Colonic mucosa (tissue), 4 donors: ENCODE data around the gene ASIC4. TPM values are rescaled to one million over a fixed set of nuclear protein-coding genes. Genes with fewer than 3 reads are reported as not detected.

ENCODE experiments used
- DNase-seq: peaks from one replicate; pipeline ENCODE4 v3.0.0-alpha.2; 2020
- H3K27ac ChIP-seq: fragments of 200-600 bp; one replicate; pipeline ENCODE4 v1.8.0; 2021
- H3K27me3 ChIP-seq: fragments of 200-600 bp; one replicate; pipeline ENCODE4 v1.8.0; 2021
- H3K36me3 ChIP-seq: fragments of 200-600 bp; one replicate; pipeline ENCODE4 v1.8.0; 2021
- H3K4me1 ChIP-seq: fragments of 200-600 bp; one replicate; pipeline ENCODE4 v1.8.0; 2021; ENCODE audit warnings: mild to moderate bottlenecking
- H3K4me3 ChIP-seq: fragments of 200-600 bp; one replicate; pipeline ENCODE4 v1.8.0; 2021
- H3K9ac ChIP-seq, 2 donors: one replicate each; pipeline ENCODE4 v1.7.0; 2013; ENCODE audit warnings: control low read depth in 2 of 2, low read depth in 2 of 2, low read length in 2 of 2
- H3K9me3 ChIP-seq: fragments of 200-600 bp; one replicate; pipeline ENCODE4 v1.8.0; 2021
- intact Hi-C: fragments of 100-400 bp; cut with DNase I; formaldehyde crosslinking; loops from one replicate; pipeline ENCODE4 v1.14.1; 2022
- total RNA-seq, 2 donors: library from RNA; stranded (reverse); fragmentation: NEBNext Ultra II Directional in 1 of 2; extraction: Animal tissue kit (Norgen Biotek cat#: 25700) in 1 of 2; gene quantifications; one replicate each; pipeline ENCODE4 v1.2.1, GENCODE V29; 2021
- TF ChIP-seq, protein P1 (sequence below): fragments of 200-600 bp; IDR thresholded peaks from one replicate; pipeline ENCODE4 v1.8.0; 2022; ENCODE audit warnings: antibody characterized with exemption, mild to moderate bottlenecking
- donor health status: healthy.
- donor health status: DM: no; HTN: no; CAD: no.
- donor health status: DM: no; HTN: no; CAD: no.

Gene ASIC4
- total RNA-seq, 2 donors from 2014 or later: 0.12 TPM; not detected in 1

DNA sequence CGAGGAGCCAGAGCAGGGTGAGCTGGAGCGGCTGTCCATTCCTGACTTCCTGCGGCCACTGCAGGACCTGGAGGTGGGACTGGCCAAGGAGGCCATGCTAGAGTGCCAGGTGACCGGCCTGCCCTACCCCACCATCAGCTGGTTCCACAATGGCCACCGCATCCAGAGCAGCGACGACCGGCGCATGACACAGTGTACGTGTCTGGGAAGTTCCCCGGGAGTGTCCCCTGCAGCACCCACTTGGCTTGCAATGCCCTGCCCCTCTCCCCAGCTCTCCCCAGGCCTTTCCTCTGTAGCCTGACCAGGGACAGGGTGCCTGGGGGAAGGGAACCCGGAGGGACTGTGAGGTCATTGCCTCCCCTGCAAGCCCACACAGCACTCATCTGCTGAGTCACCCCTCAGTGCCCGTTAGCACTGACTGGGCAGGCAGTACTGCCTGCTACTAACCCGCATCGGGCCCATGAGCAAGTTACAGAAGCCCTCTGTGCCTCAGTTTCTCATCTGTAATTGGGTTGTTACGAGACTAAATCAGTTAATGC lies 45.0 kb upstream of the ASIC4 start:
- intact Hi-C loops: no loop called here
- no peak overlapping the region for H3K4me3 ChIP-seq
- H3K27ac ChIP-seq: no peak overlapping the region
- H3K27me3 ChIP-seq: no peaks in the 10 kb centered on the region
- no peaks in the 10 kb centered on the region for H3K4me1 ChIP-seq
- H3K9ac ChIP-seq: no peak overlapping the region
- no peaks in the 10 kb centered on the region for H3K36me3 ChIP-seq
- no peaks in the 10 kb centered on the region for H3K9me3 ChIP-seq
- no peak for DNase-seq
- TF ChIP-seq, protein P1, sequence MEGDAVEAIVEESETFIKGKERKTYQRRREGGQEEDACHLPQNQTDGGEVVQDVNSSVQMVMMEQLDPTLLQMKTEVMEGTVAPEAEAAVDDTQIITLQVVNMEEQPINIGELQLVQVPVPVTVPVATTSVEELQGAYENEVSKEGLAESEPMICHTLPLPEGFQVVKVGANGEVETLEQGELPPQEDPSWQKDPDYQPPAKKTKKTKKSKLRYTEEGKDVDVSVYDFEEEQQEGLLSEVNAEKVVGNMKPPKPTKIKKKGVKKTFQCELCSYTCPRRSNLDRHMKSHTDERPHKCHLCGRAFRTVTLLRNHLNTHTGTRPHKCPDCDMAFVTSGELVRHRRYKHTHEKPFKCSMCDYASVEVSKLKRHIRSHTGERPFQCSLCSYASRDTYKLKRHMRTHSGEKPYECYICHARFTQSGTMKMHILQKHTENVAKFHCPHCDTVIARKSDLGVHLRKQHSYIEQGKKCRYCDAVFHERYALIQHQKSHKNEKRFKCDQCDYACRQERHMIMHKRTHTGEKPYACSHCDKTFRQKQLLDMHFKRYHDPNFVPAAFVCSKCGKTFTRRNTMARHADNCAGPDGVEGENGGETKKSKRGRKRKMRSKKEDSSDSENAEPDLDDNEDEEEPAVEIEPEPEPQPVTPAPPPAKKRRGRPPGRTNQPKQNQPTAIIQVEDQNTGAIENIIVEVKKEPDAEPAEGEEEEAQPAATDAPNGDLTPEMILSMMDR: no peak

DNA sequence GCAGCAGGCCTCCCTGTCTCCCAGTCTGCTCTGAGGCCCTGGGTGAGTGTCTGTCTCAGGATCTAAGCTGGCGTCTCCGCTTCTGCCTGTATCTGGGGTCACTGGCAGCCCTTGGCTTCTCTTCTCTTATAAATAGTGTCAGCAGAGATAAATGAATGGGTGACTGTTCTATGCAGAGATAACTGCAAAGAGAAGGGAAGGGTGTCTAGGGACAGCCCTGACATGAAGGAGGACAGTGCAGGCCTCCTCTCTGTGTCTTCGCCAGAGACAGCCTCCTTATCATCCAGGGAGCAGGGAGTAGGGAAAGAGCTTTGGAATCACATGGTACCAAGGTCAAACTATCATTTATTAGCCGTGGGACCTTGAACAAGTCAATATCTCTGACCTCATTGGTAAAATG lies 43.9 kb upstream of the ASIC4 start:
- Histone ChIP-seq H3K9ac (no peak overlapping the region), H3K27ac (no peak overlapping the region), H3K9me3 (no peaks in the 10 kb centered on the region), H3K27me3 (no peaks in the 10 kb centered on the region), H3K4me1 (no peaks in the 10 kb centered on the region), H3K4me3 (no peak overlapping the region), H3K36me3 (no peaks in the 10 kb centered on the region)
- intact Hi-C loops: no loop called here
- DNase-seq: no peak
- TF ChIP-seq, protein P1: no peak

DNA sequence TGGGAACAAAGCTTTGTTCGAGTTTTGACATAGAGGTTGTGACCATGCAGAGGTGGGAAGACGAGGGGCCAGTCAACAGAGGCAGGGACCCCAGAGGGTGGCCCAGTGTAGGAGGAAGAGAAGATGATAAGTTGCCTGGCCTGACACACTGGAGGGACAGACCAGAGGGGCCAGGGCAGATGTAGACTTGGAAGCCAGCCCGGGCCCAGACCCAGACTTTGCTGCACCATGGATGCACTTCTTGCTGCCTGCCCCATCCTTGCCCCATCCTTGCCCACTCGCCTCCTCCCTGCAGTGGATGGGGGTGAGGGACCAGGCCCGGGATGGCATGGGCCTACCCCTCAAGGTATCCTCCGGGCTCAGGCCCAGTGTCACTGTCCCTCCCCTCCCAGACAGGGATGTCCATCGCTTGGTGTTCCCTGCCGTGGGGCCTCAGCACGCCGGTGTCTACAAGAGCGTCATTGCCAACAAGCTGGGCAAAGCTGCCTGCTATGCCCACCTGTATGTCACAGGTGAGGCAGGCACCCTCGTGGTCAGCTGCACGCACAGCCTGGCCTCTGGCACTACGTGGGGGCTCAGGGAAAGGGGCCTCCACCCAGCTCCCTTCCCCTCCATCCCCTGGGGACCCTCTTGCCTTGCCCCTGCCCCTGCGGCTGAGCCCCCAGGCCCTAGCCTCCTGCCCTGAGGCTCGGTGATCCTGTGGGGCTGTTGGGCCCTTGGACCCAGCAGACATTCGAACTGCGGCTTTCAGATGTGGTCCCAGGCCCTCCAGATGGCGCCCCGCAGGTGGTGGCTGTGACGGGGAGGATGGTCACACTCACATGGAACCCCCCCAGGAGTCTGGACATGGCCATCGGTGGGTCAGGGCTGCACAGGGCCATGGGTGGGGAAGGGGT lies 42.6 kb upstream of the ASIC4 start:
- no peak overlapping the region for H3K9ac ChIP-seq
- no peaks in the 10 kb centered on the region for H3K27me3 ChIP-seq
- H3K4me3 ChIP-seq: no peak overlapping the region
- H3K27ac ChIP-seq: no peak overlapping the region
- TF ChIP-seq, protein P1: no peak
- intact Hi-C loops: no loop called here
- H3K9me3 ChIP-seq: no peaks in the 10 kb centered on the region
- DNase-seq: no peak
- no peaks in the 10 kb centered on the region for H3K36me3 ChIP-seq
- H3K4me1 ChIP-seq: no peaks in the 10 kb centered on the region

DNA sequence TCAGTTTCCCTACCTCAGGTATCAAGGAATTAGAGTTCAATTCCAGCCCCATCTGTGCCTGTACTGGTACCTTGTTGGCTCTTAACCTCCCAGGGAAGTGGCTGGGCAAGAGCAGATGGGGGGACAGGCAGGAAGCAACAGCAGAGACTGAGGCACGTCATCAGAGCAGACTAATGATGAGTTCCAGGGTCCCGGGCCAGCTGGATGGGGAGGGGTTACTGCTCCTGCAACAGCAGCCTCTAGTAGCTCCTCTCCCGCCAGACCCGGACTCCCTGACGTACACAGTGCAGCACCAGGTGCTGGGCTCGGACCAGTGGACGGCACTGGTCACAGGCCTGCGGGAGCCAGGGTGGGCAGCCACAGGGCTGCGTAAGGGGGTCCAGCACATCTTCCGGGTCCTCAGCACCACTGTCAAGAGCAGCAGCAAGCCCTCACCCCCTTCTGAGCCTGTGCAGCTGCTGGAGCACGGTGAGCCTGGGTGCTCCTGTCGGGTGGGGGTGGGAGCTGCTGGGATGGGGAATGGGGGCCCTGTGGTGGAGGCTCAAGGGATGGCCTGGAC lies 41.6 kb upstream of the ASIC4 start:
- Histone ChIP-seq H3K4me1 (no peaks in the 10 kb centered on the region), H3K36me3 (no peaks in the 10 kb centered on the region), H3K9me3 (no peaks in the 10 kb centered on the region), H3K27me3 (no peaks in the 10 kb centered on the region), H3K9ac (no peak overlapping the region), H3K4me3 (no peak overlapping the region), H3K27ac (no peak overlapping the region)
- intact Hi-C loops: no loop called here
- no peak for DNase-seq
- TF ChIP-seq, protein P1: no peak

DNA sequence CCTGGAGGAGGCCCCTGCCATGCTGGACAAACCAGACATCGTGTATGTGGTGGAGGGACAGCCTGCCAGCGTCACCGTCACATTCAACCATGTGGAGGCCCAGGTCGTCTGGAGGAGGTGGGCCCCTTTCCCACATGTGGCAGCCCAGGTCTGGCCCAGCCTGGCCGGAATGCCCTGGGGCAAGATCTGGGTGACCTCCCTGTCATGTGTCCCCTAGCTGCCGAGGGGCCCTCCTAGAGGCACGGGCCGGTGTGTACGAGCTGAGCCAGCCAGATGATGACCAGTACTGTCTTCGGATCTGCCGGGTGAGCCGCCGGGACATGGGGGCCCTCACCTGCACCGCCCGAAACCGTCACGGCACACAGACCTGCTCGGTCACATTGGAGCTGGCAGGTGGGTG lies 40.8 kb upstream of the ASIC4 start:
- Histone ChIP-seq H3K27ac (no peak overlapping the region), H3K4me3 (no peak overlapping the region), H3K4me1 (no peaks in the 10 kb centered on the region), H3K9me3 (no peaks in the 10 kb centered on the region), H3K27me3 (no peaks in the 10 kb centered on the region), H3K36me3 (no peaks in the 10 kb centered on the region), H3K9ac (no peak overlapping the region)
- TF ChIP-seq, protein P1: no peak
- intact Hi-C loops: no loop called here
- DNase-seq: no peak
